Measurements from ENCODE around the gene CAPN10. TPM values are rescaled to one million over a fixed set of nuclear protein-coding genes. Genes with fewer than 3 reads are reported as not detected.

The CAPN10 gene
- polyA plus RNA-seq, 12 donors, result 11.9 to 23.8 (median 15.1) TPM; not detected in 1

Other genes with a start within 250 kb of the CAPN10 start
- 100 to 1,000 TPM in 3 of 12 donors, 10 to 100 TPM in 8, not detected in 1; 67.3 to 145 (median 81.0) TPM for gene GPC1, start 151.1 kb upstream of the CAPN10 start, polyA plus RNA-seq (ENCODE audit: insufficient read length in 12 of 12)
- gene ANKMY1, start 28.7 kb upstream of the CAPN10 start, polyA plus RNA-seq (ENCODE audit: insufficient read length in 12 of 12), result 10 to 100 TPM in 2 of 12 donors, 1 to 10 TPM in 9, not detected in 1; 6.0 to 14.1 (median 8.3) TPM
- 10 to 100 TPM in 8 of 12 donors, 1 to 10 TPM in 3, not detected in 1; 9.1 to 14.3 (median 12.6) TPM for gene DUSP28, start 26.4 kb upstream of the CAPN10 start, polyA plus RNA-seq (ENCODE audit: insufficient read length in 12 of 12)
- gene RNPEPL1, start 18.2 kb upstream of the CAPN10 start, polyA plus RNA-seq (ENCODE audit: insufficient read length in 12 of 12), result 10 to 100 TPM in 11 of 12 donors, not detected in 1; 22.4 to 44.5 (median 23.3) TPM
- gene GPR35, start 38.7 kb downstream of the CAPN10 start, polyA plus RNA-seq (ENCODE audit: insufficient read length in 12 of 12), result 10 to 100 TPM in 1 of 12 donors, 1 to 10 TPM in 8, under 1 TPM in 2, not detected in 1; 0.62 to 17.6 (median 1.8) TPM
- gene AQP12B, start 96.2 kb downstream of the CAPN10 start, polyA plus RNA-seq (ENCODE audit: insufficient read length in 12 of 12), result 1 to 10 TPM in 6 of 12 donors, under 1 TPM in 4, not detected in 2; 0.64 to 7.6 (median 1.2) TPM
- gene AQP12A, start 105.1 kb downstream of the CAPN10 start, polyA plus RNA-seq (ENCODE audit: insufficient read length in 12 of 12), result 10 to 100 TPM in 1 of 12 donors, under 1 TPM in 4, not detected in 7; 0.35 to 23.0 (median 0.86) TPM
- gene KIF1A, start 233.5 kb downstream of the CAPN10 start, polyA plus RNA-seq (ENCODE audit: insufficient read length in 12 of 12), result 10 to 100 TPM in 2 of 12 donors, 1 to 10 TPM in 9, not detected in 1; 2.4 to 17.5 (median 4.2) TPM